Measurements from ENCODE around the gene CD3E.

The CD3E gene

DNA sequence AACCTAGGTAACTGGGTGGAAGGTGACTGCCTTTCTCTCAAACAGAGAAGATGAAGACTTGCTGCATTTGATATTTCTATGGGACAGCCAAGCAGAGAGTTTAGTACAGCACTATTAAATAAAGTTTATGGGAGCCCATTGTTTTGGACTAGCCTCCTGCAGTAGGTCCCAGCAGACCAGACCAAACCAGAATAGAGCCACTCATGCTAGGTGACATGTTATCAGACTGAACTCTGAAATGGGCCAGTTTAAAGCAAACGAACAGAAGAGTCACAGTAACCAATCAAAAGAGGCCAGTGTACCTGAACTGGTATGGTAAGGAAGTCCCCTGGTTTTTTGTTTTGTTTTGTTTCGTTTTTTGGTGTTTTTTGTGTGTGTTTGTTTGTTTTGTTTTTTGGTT lies 32.5 kb upstream of the CD3E start:
- no peaks in the 10 kb centered on the region for H3K4me1 ChIP-seq (ENCODE audit: control insufficient read depth, insufficient read depth, low read length, poor library complexity, severe bottlenecking)
- H3K4me3 ChIP-seq (ENCODE audit: insufficient read depth, low read depth, low read length, poor library complexity, severe bottlenecking) = no peak overlapping the region
- DNase-seq = no peak
- H3K27me3 ChIP-seq (replicated peaks; ENCODE audit: control insufficient read depth, insufficient read depth, low read length, poor library complexity, severe bottlenecking) = no peaks in the 10 kb centered on the region
- H3K9me3 ChIP-seq (ENCODE audit: control insufficient read depth, low read length) = no peaks in the 10 kb centered on the region
- no peaks in the 10 kb centered on the region for H3K36me3 ChIP-seq (ENCODE audit: control insufficient read depth, insufficient read depth, low read length)
- no peak overlapping the region for H3K27ac ChIP-seq (ENCODE audit: insufficient read depth, low read length, poor library complexity, severe bottlenecking)

DNA sequence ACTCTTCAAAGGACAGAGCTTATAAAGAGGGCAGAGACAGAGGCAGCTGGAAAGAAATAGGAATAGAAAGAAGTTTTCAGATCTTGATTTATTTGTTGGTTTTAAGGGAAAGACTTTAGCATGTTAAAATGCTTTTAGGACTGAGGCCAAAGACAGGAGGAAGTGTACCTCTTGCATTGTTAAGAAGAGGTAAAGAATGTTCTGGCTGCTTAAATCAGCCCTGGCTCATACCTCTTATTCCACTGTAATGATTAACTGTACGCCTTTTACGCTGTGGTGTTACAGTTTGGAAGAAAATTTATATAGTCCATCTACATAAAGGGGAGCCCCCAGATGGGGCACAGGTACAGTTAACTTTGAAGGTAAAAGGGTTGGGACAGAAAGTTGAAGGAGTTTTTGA lies 30.3 kb upstream of the CD3E start:
- H3K4me3 ChIP-seq (ENCODE audit: insufficient read depth, low read depth, low read length, poor library complexity, severe bottlenecking) = no peak overlapping the region
- H3K36me3 ChIP-seq (ENCODE audit: control insufficient read depth, insufficient read depth, low read length) = no peaks in the 10 kb centered on the region
- DNase-seq = no peak
- no peaks in the 10 kb centered on the region for H3K9me3 ChIP-seq (ENCODE audit: control insufficient read depth, low read length)
- no peaks in the 10 kb centered on the region for H3K4me1 ChIP-seq (ENCODE audit: control insufficient read depth, insufficient read depth, low read length, poor library complexity, severe bottlenecking)
- H3K27ac ChIP-seq (ENCODE audit: insufficient read depth, low read length, poor library complexity, severe bottlenecking) = no peak overlapping the region
- H3K27me3 ChIP-seq (replicated peaks; ENCODE audit: control insufficient read depth, insufficient read depth, low read length, poor library complexity, severe bottlenecking) = no peaks in the 10 kb centered on the region

DNA sequence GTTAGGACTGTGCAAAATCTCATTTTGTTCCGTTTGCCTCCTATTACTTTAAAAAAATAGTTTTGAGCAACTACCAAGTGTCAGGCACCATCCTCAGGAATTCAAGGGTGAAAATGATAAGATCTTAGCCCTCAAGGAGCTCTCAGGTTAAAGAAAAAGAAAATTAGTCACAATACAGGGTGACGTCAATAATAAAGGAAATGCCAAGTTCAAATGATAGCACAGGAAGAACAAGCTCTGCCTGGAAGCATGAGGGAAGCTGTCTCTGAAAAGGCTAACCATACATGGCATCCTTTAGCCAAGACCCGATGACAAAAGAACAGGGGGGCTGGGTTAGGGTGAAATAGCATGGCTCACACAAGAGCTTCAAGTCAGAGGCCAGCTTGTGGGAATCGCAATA lies 29.4 kb upstream of the CD3E start:
- H3K9me3 ChIP-seq (ENCODE audit: control insufficient read depth, low read length) = no peaks in the 10 kb centered on the region
- H3K4me3 ChIP-seq (ENCODE audit: insufficient read depth, low read depth, low read length, poor library complexity, severe bottlenecking) = no peak overlapping the region
- no peak for DNase-seq
- H3K4me1 ChIP-seq (ENCODE audit: control insufficient read depth, insufficient read depth, low read length, poor library complexity, severe bottlenecking) = no peaks in the 10 kb centered on the region
- H3K27me3 ChIP-seq (replicated peaks; ENCODE audit: control insufficient read depth, insufficient read depth, low read length, poor library complexity, severe bottlenecking) = no peaks in the 10 kb centered on the region
- H3K27ac ChIP-seq (ENCODE audit: insufficient read depth, low read length, poor library complexity, severe bottlenecking) = no peak overlapping the region
- no peaks in the 10 kb centered on the region for H3K36me3 ChIP-seq (ENCODE audit: control insufficient read depth, insufficient read depth, low read length)

DNA sequence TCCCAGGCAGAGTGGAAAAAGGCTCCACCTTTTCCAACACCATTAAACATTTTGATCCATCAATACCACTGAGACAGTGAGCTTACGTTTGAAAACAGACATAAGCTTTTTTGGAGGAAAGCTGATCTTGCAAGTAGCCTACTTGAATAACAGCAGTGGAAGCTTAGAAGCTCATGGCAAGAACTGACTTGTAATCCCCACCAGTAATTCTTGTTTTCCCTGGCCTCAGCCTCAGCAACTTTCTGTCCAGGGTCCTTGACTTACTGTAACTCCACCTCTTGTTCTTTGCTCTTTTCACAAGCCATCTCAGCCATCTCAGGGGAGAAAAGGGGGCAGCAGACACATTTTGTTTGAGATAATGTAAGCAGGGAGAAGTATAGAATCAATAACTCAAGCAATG lies 28.1 kb upstream of the CD3E start:
- no peak for DNase-seq
- no peaks in the 10 kb centered on the region for H3K9me3 ChIP-seq (ENCODE audit: control insufficient read depth, low read length)
- H3K27me3 ChIP-seq (replicated peaks; ENCODE audit: control insufficient read depth, insufficient read depth, low read length, poor library complexity, severe bottlenecking) = no peaks in the 10 kb centered on the region
- H3K27ac ChIP-seq (ENCODE audit: insufficient read depth, low read length, poor library complexity, severe bottlenecking) = no peak overlapping the region
- H3K36me3 ChIP-seq (ENCODE audit: control insufficient read depth, insufficient read depth, low read length) = no peaks in the 10 kb centered on the region
- H3K4me1 ChIP-seq (ENCODE audit: control insufficient read depth, insufficient read depth, low read length, poor library complexity, severe bottlenecking) = peaks cover 3% of the 10 kb centered on the region
- H3K4me3 ChIP-seq (ENCODE audit: insufficient read depth, low read depth, low read length, poor library complexity, severe bottlenecking) = no peak overlapping the region

DNA sequence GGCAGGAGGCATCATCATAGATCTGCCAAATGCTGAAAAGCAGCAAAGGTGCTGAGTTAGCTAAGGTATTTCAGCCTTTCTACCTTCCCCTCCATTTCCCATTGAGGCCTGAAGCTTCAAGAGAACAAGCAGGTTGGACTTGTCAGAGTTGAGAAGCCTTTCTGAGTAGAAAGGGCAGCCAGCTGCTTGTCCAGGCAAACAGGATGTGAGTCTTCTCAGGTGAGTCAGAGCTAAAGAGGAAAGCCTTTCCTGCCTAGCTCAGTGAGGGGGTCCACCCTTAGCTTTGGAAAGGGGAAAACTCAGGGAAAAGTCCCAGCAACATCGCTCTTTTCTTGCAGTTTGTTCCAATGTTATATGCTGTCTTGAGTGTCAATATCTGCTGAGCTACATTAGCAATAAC lies 27.2 kb upstream of the CD3E start:
- Histone ChIP-seq H3K9me3 (ENCODE audit: control insufficient read depth, low read length) (no peaks in the 10 kb centered on the region), H3K27me3 (replicated peaks; ENCODE audit: control insufficient read depth, insufficient read depth, low read length, poor library complexity, severe bottlenecking) (no peaks in the 10 kb centered on the region), H3K4me1 (ENCODE audit: control insufficient read depth, insufficient read depth, low read length, poor library complexity, severe bottlenecking) (peaks cover 3% of the 10 kb centered on the region), H3K27ac (ENCODE audit: insufficient read depth, low read length, poor library complexity, severe bottlenecking) (no peak overlapping the region), H3K36me3 (ENCODE audit: control insufficient read depth, insufficient read depth, low read length) (no peaks in the 10 kb centered on the region), H3K4me3 (ENCODE audit: insufficient read depth, low read depth, low read length, poor library complexity, severe bottlenecking) (no peak overlapping the region)
- no peak for DNase-seq

DNA sequence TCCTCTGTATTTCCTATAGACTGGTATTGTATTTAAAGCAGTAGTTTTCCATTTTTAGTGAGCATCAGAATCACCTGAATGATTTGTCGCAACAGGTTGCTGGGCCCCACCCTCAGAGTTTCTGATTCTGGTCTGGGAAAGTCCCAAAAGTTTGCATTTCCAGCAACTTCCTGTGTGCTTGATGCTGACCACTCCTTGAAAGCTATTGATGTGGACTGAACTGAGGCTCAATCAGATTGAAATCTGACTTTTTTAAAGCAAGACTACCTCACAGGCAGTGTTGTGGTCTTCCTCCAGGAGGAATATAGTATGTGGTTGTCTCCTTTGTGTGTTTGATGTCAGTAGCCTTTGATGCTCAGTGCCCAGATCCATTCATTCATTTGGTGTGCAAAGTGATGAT lies 23.2 kb upstream of the CD3E start:
- Histone ChIP-seq H3K9me3 (ENCODE audit: control insufficient read depth, low read length) (no peaks in the 10 kb centered on the region), H3K27me3 (replicated peaks; ENCODE audit: control insufficient read depth, insufficient read depth, low read length, poor library complexity, severe bottlenecking) (no peaks in the 10 kb centered on the region), H3K4me3 (ENCODE audit: insufficient read depth, low read depth, low read length, poor library complexity, severe bottlenecking) (no peak overlapping the region), H3K36me3 (ENCODE audit: control insufficient read depth, insufficient read depth, low read length) (no peaks in the 10 kb centered on the region), H3K4me1 (ENCODE audit: control insufficient read depth, insufficient read depth, low read length, poor library complexity, severe bottlenecking) (peaks cover 7% of the 10 kb centered on the region), H3K27ac (ENCODE audit: insufficient read depth, low read length, poor library complexity, severe bottlenecking) (no peak overlapping the region)
- no peak for DNase-seq

DNA sequence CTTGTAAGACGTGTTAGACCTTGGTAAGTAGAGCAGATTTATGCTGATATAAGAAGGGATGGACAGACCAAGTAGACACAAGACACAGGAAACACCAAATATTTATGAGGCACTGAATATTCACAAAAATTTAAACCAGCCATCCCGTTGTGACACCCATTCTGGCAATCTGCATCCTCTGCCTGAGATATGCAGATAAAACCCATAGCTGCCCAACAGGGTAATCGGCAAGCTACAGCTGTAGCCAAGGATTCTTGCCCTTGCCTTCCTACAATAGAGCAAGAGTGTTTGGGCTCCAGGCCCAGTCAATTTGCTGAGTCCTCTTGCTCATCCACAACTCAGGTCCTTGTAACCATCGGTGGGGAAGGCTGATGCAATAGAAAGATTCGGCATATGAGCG lies 21.9 kb upstream of the CD3E start:
- DNase-seq = no peak
- Histone ChIP-seq H3K9me3 (ENCODE audit: control insufficient read depth, low read length) (no peaks in the 10 kb centered on the region), H3K27ac (ENCODE audit: insufficient read depth, low read length, poor library complexity, severe bottlenecking) (no peak overlapping the region), H3K4me1 (ENCODE audit: control insufficient read depth, insufficient read depth, low read length, poor library complexity, severe bottlenecking) (peaks cover 7% of the 10 kb centered on the region), H3K4me3 (ENCODE audit: insufficient read depth, low read depth, low read length, poor library complexity, severe bottlenecking) (no peak overlapping the region), H3K36me3 (ENCODE audit: control insufficient read depth, insufficient read depth, low read length) (no peaks in the 10 kb centered on the region), H3K27me3 (replicated peaks; ENCODE audit: control insufficient read depth, insufficient read depth, low read length, poor library complexity, severe bottlenecking) (no peaks in the 10 kb centered on the region)

DNA sequence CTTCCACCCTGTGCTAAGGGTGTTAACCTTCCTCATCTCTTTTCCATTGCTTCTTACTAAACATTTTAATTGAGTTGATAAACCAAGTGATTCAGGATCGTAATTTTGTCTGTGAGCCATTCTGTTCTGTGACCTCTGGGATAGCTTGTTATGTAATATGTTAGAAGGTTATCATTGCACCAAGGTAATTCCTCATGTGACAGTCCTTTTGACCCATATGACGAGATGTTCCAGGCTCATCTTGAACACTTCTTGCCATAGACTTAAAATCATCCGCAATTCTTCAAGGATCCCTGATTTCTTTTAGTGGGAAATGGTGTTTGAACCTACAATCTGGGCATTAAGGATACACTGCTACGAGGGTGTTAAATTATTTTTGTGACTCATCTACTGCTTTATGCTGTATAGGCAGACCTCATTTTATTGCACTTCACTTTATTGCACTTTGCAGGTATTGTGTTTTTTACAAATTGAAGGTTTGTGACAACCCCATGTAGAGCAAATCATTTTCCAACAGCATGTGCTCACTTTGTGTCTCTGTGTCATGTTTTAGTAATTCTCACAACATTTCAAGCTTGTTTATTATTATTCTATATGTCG lies 21.4 kb upstream of the CD3E start:
- H3K4me3 ChIP-seq (ENCODE audit: insufficient read depth, low read depth, low read length, poor library complexity, severe bottlenecking) = no peak overlapping the region
- no peak overlapping the region for H3K27ac ChIP-seq (ENCODE audit: insufficient read depth, low read length, poor library complexity, severe bottlenecking)
- no peaks in the 10 kb centered on the region for H3K9me3 ChIP-seq (ENCODE audit: control insufficient read depth, low read length)
- DNase-seq = no peak
- H3K27me3 ChIP-seq (replicated peaks; ENCODE audit: control insufficient read depth, insufficient read depth, low read length, poor library complexity, severe bottlenecking) = no peaks in the 10 kb centered on the region
- H3K36me3 ChIP-seq (ENCODE audit: control insufficient read depth, insufficient read depth, low read length) = no peaks in the 10 kb centered on the region
- H3K4me1 ChIP-seq (ENCODE audit: control insufficient read depth, insufficient read depth, low read length, poor library complexity, severe bottlenecking) = peaks cover 7% of the 10 kb centered on the region

DNA sequence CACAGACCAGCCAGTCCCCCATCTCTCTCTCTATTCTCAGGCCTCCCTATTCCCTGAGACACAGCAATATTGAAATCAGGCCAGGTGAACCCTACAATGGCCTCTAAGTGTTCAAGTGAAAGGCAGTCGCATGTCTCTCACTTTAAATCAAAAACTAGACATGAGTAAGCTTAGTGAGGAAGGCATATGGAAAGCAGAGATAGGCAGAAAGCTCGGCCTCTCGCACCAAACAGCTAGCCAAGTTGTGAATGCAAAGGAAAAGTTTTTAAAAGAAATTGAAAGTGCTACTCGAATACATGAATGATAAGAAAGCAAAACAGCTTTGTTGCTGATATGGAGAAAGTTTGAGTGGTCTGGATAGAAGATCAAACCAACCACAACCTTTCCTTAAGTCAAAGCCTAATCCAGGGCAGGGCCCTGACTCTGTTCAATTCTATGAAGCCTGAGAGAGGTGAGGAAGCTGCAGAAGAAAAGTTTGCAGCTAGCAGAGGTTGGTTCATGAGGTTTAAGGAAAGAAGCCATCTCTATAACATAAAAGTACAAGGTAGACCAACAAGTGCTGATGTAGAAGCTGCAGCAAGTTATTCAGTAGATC lies 20.7 kb upstream of the CD3E start:
- no peaks in the 10 kb centered on the region for H3K9me3 ChIP-seq (ENCODE audit: control insufficient read depth, low read length)
- H3K36me3 ChIP-seq (ENCODE audit: control insufficient read depth, insufficient read depth, low read length) = no peaks in the 10 kb centered on the region
- no peak overlapping the region for H3K4me3 ChIP-seq (ENCODE audit: insufficient read depth, low read depth, low read length, poor library complexity, severe bottlenecking)
- no peaks in the 10 kb centered on the region for H3K27me3 ChIP-seq (replicated peaks; ENCODE audit: control insufficient read depth, insufficient read depth, low read length, poor library complexity, severe bottlenecking)
- DNase-seq = no peak
- H3K27ac ChIP-seq (ENCODE audit: insufficient read depth, low read length, poor library complexity, severe bottlenecking) = no peak overlapping the region
- H3K4me1 ChIP-seq (ENCODE audit: control insufficient read depth, insufficient read depth, low read length, poor library complexity, severe bottlenecking) = peaks cover 7% of the 10 kb centered on the region

DNA sequence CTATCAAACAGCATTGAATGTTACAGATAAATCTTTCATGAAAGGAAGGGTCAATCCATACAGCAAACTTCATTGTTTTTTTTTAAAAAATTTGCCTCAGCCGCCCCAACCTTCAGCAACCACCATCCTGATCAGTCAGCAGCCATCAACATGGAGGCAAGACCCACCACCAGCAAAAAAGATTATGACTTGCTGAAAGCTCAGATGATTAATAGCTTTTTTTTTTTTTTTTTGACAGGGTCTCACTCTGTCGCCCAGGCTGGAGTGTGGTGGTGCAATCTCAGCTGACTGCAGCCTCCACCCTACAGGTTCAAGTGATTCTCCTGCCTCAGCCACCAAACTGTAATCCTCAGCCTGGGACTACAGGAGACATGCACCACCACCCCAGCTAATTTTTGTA lies 18.0 kb upstream of the CD3E start:
- no peaks in the 10 kb centered on the region for H3K27me3 ChIP-seq (replicated peaks; ENCODE audit: control insufficient read depth, insufficient read depth, low read length, poor library complexity, severe bottlenecking)
- no peaks in the 10 kb centered on the region for H3K9me3 ChIP-seq (ENCODE audit: control insufficient read depth, low read length)
- H3K27ac ChIP-seq (ENCODE audit: insufficient read depth, low read length, poor library complexity, severe bottlenecking) = no peak overlapping the region
- DNase-seq = no peak
- no peaks in the 10 kb centered on the region for H3K36me3 ChIP-seq (ENCODE audit: control insufficient read depth, insufficient read depth, low read length)
- H3K4me3 ChIP-seq (ENCODE audit: insufficient read depth, low read depth, low read length, poor library complexity, severe bottlenecking) = no peak overlapping the region
- peaks cover 4% of the 10 kb centered on the region for H3K4me1 ChIP-seq (ENCODE audit: control insufficient read depth, insufficient read depth, low read length, poor library complexity, severe bottlenecking)
